MG63 (cell line): ENCODE measurements around the gene ATP8B1. TPM values are rescaled to one million over a fixed set of nuclear protein-coding genes. Genes with fewer than 3 reads are reported as not detected.
"Not testable (repeated sequence)": the region's sequence is repeated elsewhere in the genome, so short reads cannot be mapped to it uniquely, and the experiment has no call there.

ENCODE experiments used
- DNase-seq: peaks from one replicate; pipeline ENCODE4 v3.0.0-alpha.2; 2020
- H3K27me3 ChIP-seq: fragments of 250-450 bp; sonication (Bioruptor Pico); 2 replicates; pipeline ENCODE4 v1.5.1; 2020; ENCODE audit warnings: mild to moderate bottlenecking, moderate library complexity
- H3K36me3 ChIP-seq: fragments of 250-450 bp; sonication (Bioruptor Pico); 2 replicates; pipeline ENCODE4 v1.5.1; 2020; ENCODE audit warnings: mild to moderate bottlenecking, moderate library complexity
- H3K4me3 ChIP-seq: fragments of 250-450 bp; sonication (Bioruptor Pico); 2 replicates; pipeline ENCODE4 v1.5.1; 2020; ENCODE audit warnings: mild to moderate bottlenecking, moderate library complexity
- H3K9me3 ChIP-seq: fragments of 250-450 bp; sonication (Bioruptor Pico); 2 replicates; pipeline ENCODE4 v1.5.1; 2020; ENCODE audit warnings: mild to moderate bottlenecking, moderate library complexity
- total RNA-seq: library from RNA; depleted of rRNA; stranded (reverse); fragments of >200 nt; shearing (Covaris generic); gene quantifications from 2 replicates; pipeline ENCODE4 v1.2.3, GENCODE V29; 2014; ENCODE audit warnings: low replicate concordance

Gene ATP8B1
- total RNA-seq, 1 experiment from 2014 or later = 61.4 TPM

GRCh38 chr18:57642462-57642861 is 160.7 kb downstream of the ATP8B1 start:
- not testable (repeated sequence) for H3K9me3 ChIP-seq, H3K27me3 ChIP-seq, DNase-seq, H3K4me3 ChIP-seq
- H3K36me3 ChIP-seq = peaks cover 40% of the 10 kb centered on the region

GRCh38 chr18:57640749-57641148 is 162.4 kb downstream of the ATP8B1 start:
- Histone ChIP-seq H3K4me3 (no peak overlapping the region), H3K27me3 (no peaks in the 10 kb centered on the region), H3K36me3 (peaks cover 27% of the 10 kb centered on the region), H3K9me3 (no peaks in the 10 kb centered on the region)
- DNase-seq = no peak

GRCh38 chr18:57640236-57640635 is 162.9 kb downstream of the ATP8B1 start:
- H3K4me3 ChIP-seq = no peak overlapping the region
- H3K27me3 ChIP-seq = no peaks in the 10 kb centered on the region
- DNase-seq = no peak
- H3K9me3 ChIP-seq = no peaks in the 10 kb centered on the region
- H3K36me3 ChIP-seq = peaks cover 27% of the 10 kb centered on the region

GRCh38 chr18:57635003-57635822 is 167.9 kb downstream of the ATP8B1 start:
- H3K27me3 ChIP-seq = no peaks in the 10 kb centered on the region
- no peak overlapping the region for H3K4me3 ChIP-seq
- H3K36me3 ChIP-seq = peaks cover 2% of the 10 kb centered on the region
- DNase-seq = no peak
- no peaks in the 10 kb centered on the region for H3K9me3 ChIP-seq

GRCh38 chr18:57631697-57632096 is 171.4 kb downstream of the ATP8B1 start:
- Histone ChIP-seq H3K27me3 (no peaks in the 10 kb centered on the region), H3K4me3 (no peak overlapping the region; the same call in 1 of the 2 replicates), H3K9me3 (no peaks in the 10 kb centered on the region), H3K36me3 (peaks cover 2% of the 10 kb centered on the region; the same call in 1 of the 2 replicates)
- DNase-seq = no peak

- no peak for DNase-seq
- Histone ChIP-seq H3K27me3 (no peaks in the 10 kb centered on the region), H3K4me3 (peak overlapping the region; percentile 72), H3K36me3 (no peaks in the 10 kb centered on the region), H3K9me3 (no peaks in the 10 kb centered on the region)
Measured at GRCh38 chr18:57630754-57631595, 172.1 kb downstream of the ATP8B1 start.

- no peaks in the 10 kb centered on the region for H3K36me3 ChIP-seq
- H3K4me3 ChIP-seq = peak overlapping the region; percentile 72
- DNase-seq = peak; percentile 94
- no peaks in the 10 kb centered on the region for H3K9me3 ChIP-seq
- H3K27me3 ChIP-seq = no peaks in the 10 kb centered on the region
Measured at GRCh38 chr18:57630002-57630753, 172.9 kb downstream of the ATP8B1 start.

- DNase-seq = no peak
- Histone ChIP-seq H3K9me3 (no peaks in the 10 kb centered on the region), H3K27me3 (no peaks in the 10 kb centered on the region), H3K4me3 (peak overlapping the region; percentile 72), H3K36me3 (no peaks in the 10 kb centered on the region)
Measured at GRCh38 chr18:57629422-57629821, 173.7 kb downstream of the ATP8B1 start.

GRCh38 chr18:57627488-57627887 is 175.6 kb downstream of the ATP8B1 start:
- Histone ChIP-seq H3K27me3 (no peaks in the 10 kb centered on the region), H3K36me3 (no peaks in the 10 kb centered on the region), H3K4me3 (no peak overlapping the region), H3K9me3 (no peaks in the 10 kb centered on the region)
- DNase-seq = no peak

GRCh38 chr18:57624988-57625387 is 178.1 kb downstream of the ATP8B1 start:
- Histone ChIP-seq H3K36me3 (peaks cover 8% of the 10 kb centered on the region), H3K4me3 (no peak overlapping the region), H3K9me3 (no peaks in the 10 kb centered on the region), H3K27me3 (no peaks in the 10 kb centered on the region)
- peak; percentile 39 for DNase-seq

GRCh38 chr18:57621246-57621604 is 181.9 kb downstream of the ATP8B1 start:
- DNase-seq = peak; percentile 16
- H3K4me3 ChIP-seq = peak overlapping the region; percentile 62
- peaks cover 28% of the 10 kb centered on the region for H3K36me3 ChIP-seq
- no peaks in the 10 kb centered on the region for H3K9me3 ChIP-seq
- no peaks in the 10 kb centered on the region for H3K27me3 ChIP-seq

GRCh38 chr18:57619876-57620275 is 183.2 kb downstream of the ATP8B1 start:
- DNase-seq = no peak
- H3K36me3 ChIP-seq = peaks cover 39% of the 10 kb centered on the region
- H3K9me3 ChIP-seq = no peaks in the 10 kb centered on the region
- H3K4me3 ChIP-seq = peak overlapping the region; percentile 62
- H3K27me3 ChIP-seq = no peaks in the 10 kb centered on the region

GRCh38 chr18:57618910-57619309 is 184.2 kb downstream of the ATP8B1 start:
- Histone ChIP-seq H3K4me3 (no peak overlapping the region), H3K27me3 (no peaks in the 10 kb centered on the region), H3K9me3 (no peaks in the 10 kb centered on the region), H3K36me3 (peaks cover 48% of the 10 kb centered on the region)
- no peak for DNase-seq

GRCh38 chr18:57603871-57604270 is 199.2 kb downstream of the ATP8B1 start:
- peaks cover 71% of the 10 kb centered on the region for H3K36me3 ChIP-seq
- no peaks in the 10 kb centered on the region for H3K9me3 ChIP-seq
- no peaks in the 10 kb centered on the region for H3K27me3 ChIP-seq
- no peak for DNase-seq
- H3K4me3 ChIP-seq = no peak overlapping the region
